ENCODE measurements around the gene MS4A15.

DNA sequence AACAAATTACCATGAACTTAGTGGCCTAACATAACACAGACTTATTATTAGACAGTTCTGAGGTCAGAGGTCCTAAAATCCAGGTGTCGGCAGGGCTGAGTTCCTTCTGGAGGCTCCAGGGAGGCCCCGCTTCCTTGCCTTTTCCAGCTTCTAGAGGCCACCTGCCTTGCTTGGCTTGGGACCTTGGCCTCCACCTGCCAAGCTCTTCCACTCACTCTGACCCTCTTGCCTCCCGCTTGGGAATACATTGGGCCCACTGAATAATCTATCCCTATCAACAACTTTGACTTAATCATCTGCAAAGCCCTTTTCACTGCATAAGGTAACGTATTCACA, 25.3 kb downstream of the MS4A15 start:
- TF ChIP-seq ZNF274 (IDR thresholded peaks at IDR 0.05; ENCODE audit: low read depth, low read length) = no peak
- no peak for TF ChIP-seq SUZ12 (IDR thresholded peaks at IDR 0.05; ENCODE audit: extremely low read depth, insufficient read depth, insufficient read length)
